Immature natural killer cell (primary cell): ENCODE data around the gene RPL31. TPM values are rescaled to one million over a fixed set of nuclear protein-coding genes. Genes with fewer than 3 reads are reported as not detected.

ENCODE experiments used
- DNase-seq, 3 donors: peaks; one replicate each; pipeline ENCODE4 v3.0.0; 2022; ENCODE audit warnings: mixed read lengths in 1 of 3
- H3K27ac Mint-ChIP-seq, 6 donors: one replicate each; pipeline ENCODE4 v1.8.0; 2020; ENCODE audit warnings: mixed read lengths in 6 of 6, mild to moderate bottlenecking in 5 of 6, inconsistent platforms in 4 of 6, moderate library complexity in 3 of 6
- H3K27me3 Mint-ChIP-seq, 3 donors: one replicate each; pipeline ENCODE4 v1.8.0; 2020 to 2021; ENCODE audit warnings: low read depth in 3 of 3, mild to moderate bottlenecking in 3 of 3, mixed read lengths in 3 of 3, moderate library complexity in 3 of 3, inconsistent platforms in 1 of 3
- H3K36me3 Mint-ChIP-seq, 3 donors: one replicate each; pipeline ENCODE4 v1.8.0; 2020; ENCODE audit warnings: mixed read lengths in 3 of 3, inconsistent platforms in 2 of 3, mild to moderate bottlenecking in 2 of 3
- H3K4me1 Mint-ChIP-seq, 2 donors: one replicate each; pipeline ENCODE4 v1.8.0; 2020; ENCODE audit warnings: inconsistent platforms in 2 of 2, mild to moderate bottlenecking in 2 of 2, mixed read lengths in 2 of 2, moderate library complexity in 1 of 2
- H3K4me3 Mint-ChIP-seq, 5 donors: one replicate each; pipeline ENCODE4 v1.8.0; 2020; ENCODE audit warnings: mild to moderate bottlenecking in 5 of 5, mixed read lengths in 5 of 5, inconsistent platforms in 3 of 5, moderate library complexity in 3 of 5
- H3K9me3 Mint-ChIP-seq, 6 donors: one replicate each; pipeline ENCODE4 v1.8.0; 2020; ENCODE audit warnings: mild to moderate bottlenecking in 6 of 6, mixed read lengths in 6 of 6, inconsistent platforms in 4 of 6, moderate library complexity in 3 of 6
- polyA plus RNA-seq, 3 donors: library from polyadenylated mRNA; unstranded; fragments of 300-500 nt; fragmentation: Illumina TruSeq; gene quantifications; one replicate each; pipeline ENCODE4 v1.2.3, GENCODE V29; 2021

RPL31 gene
- 1,000 to 10,000 TPM; 2,160 to 4,376 (median 2,775) TPM for polyA plus RNA-seq

GRCh38 chr2:101001691-101002561 lies at the start of gene RPL31:
Gene RPL31, plus strand, starts transcription at chr2:101002289. Its CDS starts 413 bp downstream, at chr2:101002702.
- DNase-seq: peak; percentile 93 to 95 (median 95)
- Mint-ChIP-seq H3K27ac (peak within 1 kb of the TSS; percentile 93 to 99 (median 96)), H3K4me1 (peaks cover 44 to 53% of the 10 kb centered on the region in 2 donors), H3K4me3 (peak within 1 kb of the TSS; percentile 91 to 98 (median 95)), H3K36me3 (peaks cover 5 to 31% (median 14%) of the 10 kb centered on the region in 3 donors), H3K9me3 (no peaks in the 10 kb centered on the region), H3K27me3 (peaks cover 5 to 11% (median 11%) of the 10 kb centered on the region in 3 donors)

GRCh38 chr2:100952512-100952911 lies 49.6 kb upstream of the RPL31 start:
- peaks cover 0 to 3% (median 2%) of the 10 kb centered on the region in 3 donors for H3K27me3 Mint-ChIP-seq
- no peak overlapping the region for H3K4me3 Mint-ChIP-seq
- H3K36me3 Mint-ChIP-seq: no peaks in the 10 kb centered on the region
- peaks cover 0 to 2% (median 0%) of the 10 kb centered on the region in 6 donors for H3K9me3 Mint-ChIP-seq
- no peaks in the 10 kb centered on the region for H3K4me1 Mint-ChIP-seq
- DNase-seq: no peak
- no peak overlapping the region for H3K27ac Mint-ChIP-seq

GRCh38 chr2:100953406-100954043 lies 48.6 kb upstream of the RPL31 start:
- H3K4me3 Mint-ChIP-seq: no peak overlapping the region
- H3K36me3 Mint-ChIP-seq: no peaks in the 10 kb centered on the region
- H3K27ac Mint-ChIP-seq: no peak overlapping the region
- no peaks in the 10 kb centered on the region for H3K4me1 Mint-ChIP-seq
- H3K27me3 Mint-ChIP-seq: peaks cover under 1 to 5% (median 3%) of the 10 kb centered on the region in 3 donors
- no peak for DNase-seq
- peaks cover 0 to 2% (median 0%) of the 10 kb centered on the region in 6 donors for H3K9me3 Mint-ChIP-seq

DNA sequence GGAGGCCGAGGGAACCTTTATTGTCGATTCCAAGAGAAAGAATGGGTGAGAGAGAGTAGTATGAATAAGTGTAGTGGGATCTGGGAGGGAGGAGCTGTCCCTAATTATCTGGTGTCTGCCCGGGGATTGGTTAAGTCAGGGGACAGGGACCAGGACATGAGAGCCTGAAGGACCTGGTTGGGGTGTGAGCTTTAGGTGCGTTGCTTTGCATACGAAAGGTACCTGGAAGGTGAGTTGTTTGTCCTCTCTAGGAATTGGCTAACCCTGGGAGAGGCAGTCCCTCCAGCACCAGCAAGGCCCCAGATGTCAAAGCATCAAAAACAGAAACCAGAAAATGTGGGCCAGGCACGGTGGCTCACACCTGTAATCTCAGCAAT lies 48.1 kb upstream of the RPL31 start:
- Mint-ChIP-seq H3K9me3 (peaks cover 0 to 2% (median 0%) of the 10 kb centered on the region in 6 donors), H3K4me1 (no peaks in the 10 kb centered on the region)

DNA sequence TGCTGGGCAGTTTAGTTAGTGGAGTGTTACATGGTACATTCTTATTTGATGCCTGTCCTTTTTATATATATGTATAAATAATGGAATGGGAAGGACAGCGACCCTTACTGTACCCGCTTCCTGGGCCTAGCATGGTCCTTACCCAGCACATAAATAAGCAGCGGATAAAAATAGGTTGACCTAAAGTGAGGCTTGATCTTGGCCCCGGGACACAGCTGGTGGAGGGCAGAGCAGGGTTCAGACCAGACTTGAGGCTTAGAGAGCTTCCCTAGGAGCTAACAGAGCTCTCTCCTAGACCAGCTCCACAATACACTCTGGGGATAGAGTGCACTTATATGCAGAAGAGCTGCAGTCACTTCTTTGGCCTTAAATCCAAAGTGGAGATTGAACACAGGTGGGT lies 46.9 kb upstream of the RPL31 start:
- Mint-ChIP-seq H3K36me3 (no peaks in the 10 kb centered on the region), H3K4me1 (no peaks in the 10 kb centered on the region), H3K4me3 (no peak overlapping the region), H3K27me3 (peaks cover 1 to 6% (median 2%) of the 10 kb centered on the region in 3 donors), H3K9me3 (peaks cover 0 to 2% (median 0%) of the 10 kb centered on the region in 6 donors), H3K27ac (no peak overlapping the region)
- no peak for DNase-seq

More for the DNA sequence above, 48.1 kb upstream of the RPL31 start:
- Mint-ChIP-seq H3K27ac (no peak overlapping the region), H3K27me3 (peaks cover 2 to 5% (median 3%) of the 10 kb centered on the region in 3 donors), H3K36me3 (no peaks in the 10 kb centered on the region), H3K4me3 (no peak overlapping the region)
- no peak for DNase-seq

GRCh38 chr2:100956081-100956480 lies 46.0 kb upstream of the RPL31 start:
- Mint-ChIP-seq H3K4me1 (no peaks in the 10 kb centered on the region), H3K4me3 (no peak overlapping the region), H3K27ac (no peak overlapping the region), H3K36me3 (no peaks in the 10 kb centered on the region), H3K9me3 (peaks cover 0 to 2% (median 0%) of the 10 kb centered on the region in 6 donors), H3K27me3 (peaks cover 1 to 6% (median 2%) of the 10 kb centered on the region in 3 donors)
- DNase-seq: no peak

- Mint-ChIP-seq H3K27me3 (peaks cover 1 to 4% (median 2%) of the 10 kb centered on the region in 3 donors), H3K27ac (no peak overlapping the region), H3K4me1 (no peaks in the 10 kb centered on the region), H3K9me3 (peaks cover 0 to 2% (median 0%) of the 10 kb centered on the region in 6 donors), H3K36me3 (no peaks in the 10 kb centered on the region), H3K4me3 (no peak overlapping the region)
- no peak for DNase-seq
Measured at GRCh38 chr2:100957996-100958653, 44.0 kb upstream of the RPL31 start.

GRCh38 chr2:100959225-100959880 lies 42.7 kb upstream of the RPL31 start:
- H3K4me3 Mint-ChIP-seq: no peak overlapping the region
- DNase-seq: no peak
- no peaks in the 10 kb centered on the region for H3K36me3 Mint-ChIP-seq
- no peak overlapping the region for H3K27ac Mint-ChIP-seq
- H3K9me3 Mint-ChIP-seq: no peaks in the 10 kb centered on the region
- no peaks in the 10 kb centered on the region for H3K4me1 Mint-ChIP-seq
- peaks cover 1 to 4% (median 2%) of the 10 kb centered on the region in 3 donors for H3K27me3 Mint-ChIP-seq

- Mint-ChIP-seq H3K4me1 (no peaks in the 10 kb centered on the region), H3K27me3 (peaks cover 1 to 4% (median 2%) of the 10 kb centered on the region in 3 donors), H3K9me3 (no peaks in the 10 kb centered on the region), H3K36me3 (no peaks in the 10 kb centered on the region), H3K4me3 (no peak overlapping the region), H3K27ac (no peak overlapping the region)
- DNase-seq: no peak
Measured at GRCh38 chr2:100960688-100961087, 41.4 kb upstream of the RPL31 start.

DNA sequence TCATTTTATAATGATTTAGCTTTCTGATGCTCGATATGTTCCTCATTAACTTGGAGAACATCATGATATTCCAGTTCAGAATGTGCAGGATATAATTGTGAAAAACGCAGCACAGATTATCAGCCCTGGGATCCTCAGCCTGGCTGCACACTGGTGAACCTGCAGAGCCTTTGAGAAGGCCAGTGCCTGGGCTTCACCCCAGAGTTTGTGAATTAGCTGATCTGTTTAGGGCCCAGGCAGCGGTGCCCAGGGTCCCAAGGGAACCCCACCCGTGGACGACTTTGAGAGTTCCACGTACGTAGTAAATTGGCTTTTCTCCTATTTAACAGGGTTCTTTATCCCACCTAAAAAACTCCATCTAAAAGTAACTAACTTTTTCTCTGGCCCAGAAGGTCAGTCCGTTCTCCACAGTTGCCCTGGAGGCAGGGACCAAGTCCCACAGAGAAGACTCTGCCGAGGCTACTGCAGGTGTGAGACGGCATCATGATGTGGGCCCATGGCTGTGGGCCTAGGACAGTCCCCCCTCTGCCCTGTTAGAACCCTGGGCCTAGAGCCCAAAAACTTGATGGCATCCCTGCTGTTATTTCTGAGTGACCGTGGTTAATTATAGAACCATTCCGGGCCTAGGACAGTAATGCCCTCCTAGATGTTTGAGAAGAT lies 39.6 kb upstream of the RPL31 start:
- H3K4me3 Mint-ChIP-seq: no peak overlapping the region
- no peaks in the 10 kb centered on the region for H3K4me1 Mint-ChIP-seq
- no peak overlapping the region for H3K27ac Mint-ChIP-seq
- no peak for DNase-seq
- no peaks in the 10 kb centered on the region for H3K9me3 Mint-ChIP-seq
- no peaks in the 10 kb centered on the region for H3K36me3 Mint-ChIP-seq
- peaks cover 0 to 8% (median 4%) of the 10 kb centered on the region in 3 donors for H3K27me3 Mint-ChIP-seq

GRCh38 chr2:100963026-100963375 lies 39.1 kb upstream of the RPL31 start:
- H3K36me3 Mint-ChIP-seq: no peaks in the 10 kb centered on the region
- no peak overlapping the region for H3K27ac Mint-ChIP-seq
- no peaks in the 10 kb centered on the region for H3K9me3 Mint-ChIP-seq
- H3K4me1 Mint-ChIP-seq: no peaks in the 10 kb centered on the region
- peaks cover 0 to 8% (median 4%) of the 10 kb centered on the region in 3 donors for H3K27me3 Mint-ChIP-seq
- no peak for DNase-seq
- no peak overlapping the region for H3K4me3 Mint-ChIP-seq

DNA sequence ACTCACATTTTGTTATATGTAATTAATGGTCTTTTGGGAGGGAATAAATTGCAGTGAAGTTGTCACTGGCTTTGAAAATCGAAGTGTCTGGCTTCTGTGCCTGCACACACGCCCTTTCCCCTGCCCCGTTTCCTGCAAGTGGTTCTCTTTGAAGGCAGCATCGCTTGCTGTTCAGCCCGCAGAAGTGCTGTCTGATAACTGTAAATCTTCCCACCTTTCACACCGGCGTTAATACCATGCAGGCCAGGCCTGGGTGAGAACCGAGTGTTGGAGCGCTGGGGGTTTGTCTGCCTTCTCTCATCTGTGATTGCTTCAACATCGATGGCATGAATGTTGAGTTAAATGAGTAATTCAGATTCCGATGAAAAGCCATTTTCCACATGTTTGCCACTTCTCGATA lies 37.9 kb upstream of the RPL31 start:
- Mint-ChIP-seq H3K9me3 (no peaks in the 10 kb centered on the region), H3K27ac (no peak overlapping the region), H3K36me3 (no peaks in the 10 kb centered on the region), H3K4me3 (no peak overlapping the region), H3K4me1 (no peaks in the 10 kb centered on the region), H3K27me3 (peaks cover 0 to 6% (median under 1%) of the 10 kb centered on the region in 3 donors)
- no peak for DNase-seq

GRCh38 chr2:100964681-100965169 lies 37.4 kb upstream of the RPL31 start:
- Mint-ChIP-seq H3K9me3 (no peaks in the 10 kb centered on the region), H3K4me1 (no peaks in the 10 kb centered on the region), H3K27me3 (peaks cover 0 to 6% (median 0%) of the 10 kb centered on the region in 3 donors), H3K4me3 (no peak overlapping the region), H3K36me3 (no peaks in the 10 kb centered on the region), H3K27ac (no peak overlapping the region)
- no peak for DNase-seq
